ENCODE measurements around the gene SUMO2. TPM values are rescaled to one million over a fixed set of nuclear protein-coding genes. Genes with fewer than 3 reads are reported as not detected.
"Not testable (repeated sequence)": the region's sequence is repeated elsewhere in the genome, so short reads cannot be mapped to it uniquely, and the experiment has no call there.

Gene SUMO2
- polyA plus RNA-seq, 1 donor: 334 TPM

DNA sequence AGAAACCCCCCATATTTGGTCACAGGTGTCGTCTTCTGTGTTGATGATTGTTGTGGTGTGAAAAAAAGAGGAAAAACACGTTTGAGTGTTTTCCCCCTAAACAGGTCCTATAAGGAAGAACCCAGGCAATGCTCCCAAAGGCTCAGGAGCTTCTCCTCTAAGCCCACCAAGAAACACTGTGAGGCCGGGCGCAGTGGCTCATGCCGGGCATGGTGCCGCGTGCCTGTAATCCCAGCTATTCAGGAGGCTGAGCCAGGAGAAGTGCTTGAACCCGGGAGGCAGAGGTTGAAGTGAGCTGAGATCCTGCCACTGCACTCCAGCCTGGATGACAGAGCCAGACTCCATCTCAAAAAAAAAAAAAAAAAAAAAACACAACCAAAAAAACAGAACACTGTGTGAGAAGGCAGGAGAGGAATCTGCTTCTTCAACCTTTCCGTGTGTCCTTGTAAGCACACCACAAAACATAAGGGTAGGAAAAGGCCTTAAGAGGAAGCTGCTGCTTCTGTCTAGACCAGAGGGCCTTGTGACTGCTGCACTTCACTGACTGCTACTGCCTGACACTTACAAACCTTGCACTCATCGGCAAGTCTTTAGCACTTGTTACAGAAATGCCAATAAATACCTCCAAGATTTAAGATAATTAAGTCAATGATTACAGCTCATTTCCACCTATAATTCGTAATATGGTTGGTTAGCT is 37.8 kb downstream of the SUMO2 start:
- no peak for DNase-seq (ENCODE audit: low read depth)

DNA sequence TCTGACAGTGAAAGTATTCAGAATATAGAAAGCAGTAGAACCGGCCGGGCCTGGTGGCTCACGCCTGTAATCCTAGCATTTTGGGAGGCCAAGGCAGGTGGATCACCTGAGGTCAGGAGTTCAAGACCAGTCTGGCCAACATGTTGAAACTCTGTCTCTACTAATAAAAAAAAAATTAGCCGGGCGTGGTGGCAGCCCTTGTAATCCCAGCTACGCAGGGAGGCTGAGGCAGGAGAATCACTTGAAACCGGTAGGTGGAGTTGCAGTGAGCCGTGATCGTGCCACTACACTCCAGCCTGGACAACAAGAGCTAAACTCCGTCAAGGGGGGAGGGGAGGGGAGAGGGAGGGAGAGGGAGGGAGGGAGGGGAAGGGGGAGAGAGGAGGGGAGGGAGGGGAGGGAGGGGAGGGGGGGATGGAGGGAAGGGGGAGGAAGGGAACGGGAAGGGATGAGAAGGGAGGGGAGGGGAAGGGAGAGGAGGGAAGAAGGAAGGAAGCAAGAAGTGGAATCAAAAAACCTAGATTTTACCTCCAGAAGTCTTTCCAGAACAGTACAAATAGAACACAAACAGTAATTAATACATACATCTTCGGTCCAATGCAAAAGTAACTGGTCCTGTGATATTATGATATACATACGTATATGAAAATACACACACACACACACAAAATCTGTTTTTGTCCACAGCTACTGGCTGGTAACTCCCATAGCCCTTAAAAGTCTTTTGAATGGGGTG is 40.4 kb downstream of the SUMO2 start:
- DNase-seq (ENCODE audit: low read depth): no peak

DNA sequence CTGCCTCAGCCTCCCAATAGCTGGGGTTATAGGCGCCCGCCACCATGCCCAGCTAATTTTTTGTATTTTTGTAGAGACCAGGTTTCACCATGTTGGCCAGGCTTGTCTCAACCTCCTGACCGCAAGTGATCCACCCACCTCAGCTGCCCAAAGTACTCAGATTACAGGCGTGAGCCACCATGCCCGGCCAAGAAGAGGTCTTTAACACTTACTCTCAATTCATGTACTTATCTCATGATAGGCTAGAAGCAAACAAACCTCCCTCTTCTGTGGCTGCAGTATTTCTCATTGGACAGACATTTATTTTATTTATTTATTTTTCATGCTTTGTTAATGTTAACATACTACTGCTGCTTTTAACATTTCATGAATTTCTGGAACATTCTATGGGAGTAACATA is 44.2 kb downstream of the SUMO2 start:
- DNase-seq (ENCODE audit: low read depth): no peak

DNA sequence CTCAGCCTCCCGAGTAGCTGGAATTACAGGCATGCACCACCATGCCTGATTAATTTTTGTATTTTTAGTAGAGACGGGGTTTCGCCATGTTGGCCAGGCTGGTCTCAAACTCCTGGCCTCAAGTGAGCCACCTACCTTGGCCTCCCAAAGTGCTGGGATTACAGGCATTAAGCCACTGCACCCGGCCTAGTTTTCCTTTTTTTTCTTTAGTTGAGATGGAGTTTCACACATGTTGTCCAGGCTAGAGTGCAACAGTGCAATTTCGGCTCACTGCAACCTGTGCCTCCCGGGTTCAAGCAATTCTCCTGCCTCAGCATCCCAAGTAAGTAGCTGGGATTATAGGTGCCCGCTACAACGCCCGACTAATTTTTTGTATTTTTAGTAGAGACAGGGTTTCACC is 45.0 kb downstream of the SUMO2 start:
- DNase-seq (ENCODE audit: low read depth): not testable (repeated sequence)

DNA sequence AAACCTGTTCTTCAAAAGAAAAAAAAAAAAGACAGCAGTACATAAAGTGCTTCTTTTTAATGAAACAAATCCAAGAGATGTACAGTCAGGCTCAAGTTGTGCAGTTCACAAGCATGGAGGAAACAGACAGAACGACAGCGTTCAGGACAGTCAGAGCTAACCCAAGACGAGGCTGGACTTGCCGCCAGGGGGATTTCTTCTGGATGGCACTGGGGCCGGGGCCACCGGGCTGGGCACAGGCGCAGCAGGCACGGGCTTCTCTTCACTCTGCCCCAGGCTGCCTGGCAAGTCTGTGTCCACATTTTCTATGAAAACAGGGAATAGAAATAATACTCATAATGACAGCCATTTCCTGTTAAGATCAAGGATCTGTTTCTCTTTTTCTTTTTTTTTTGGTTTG is 46.8 kb downstream of the SUMO2 start:
- no peak for DNase-seq (ENCODE audit: low read depth)

DNA sequence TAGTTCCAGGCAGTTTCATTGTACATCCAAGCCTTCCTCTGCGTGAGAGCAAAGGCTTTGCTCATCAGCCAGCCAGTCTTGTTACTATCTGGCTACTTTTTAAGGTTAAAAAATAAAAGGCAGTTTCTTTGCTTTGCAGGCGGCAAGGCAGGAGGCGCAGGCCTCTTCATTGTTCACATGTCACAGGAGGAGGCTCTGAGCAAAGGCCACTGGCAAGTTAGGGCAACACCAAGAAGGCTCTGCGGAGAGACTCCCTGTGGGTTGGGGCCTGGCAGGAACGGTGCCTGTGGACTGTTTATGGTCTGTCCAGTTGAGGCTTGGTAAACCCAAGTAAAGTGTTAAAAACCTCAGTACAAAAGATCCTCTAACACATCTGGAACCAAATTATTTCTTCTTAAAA is 47.3 kb downstream of the SUMO2 start:
- no peak for DNase-seq (ENCODE audit: low read depth)

DNA sequence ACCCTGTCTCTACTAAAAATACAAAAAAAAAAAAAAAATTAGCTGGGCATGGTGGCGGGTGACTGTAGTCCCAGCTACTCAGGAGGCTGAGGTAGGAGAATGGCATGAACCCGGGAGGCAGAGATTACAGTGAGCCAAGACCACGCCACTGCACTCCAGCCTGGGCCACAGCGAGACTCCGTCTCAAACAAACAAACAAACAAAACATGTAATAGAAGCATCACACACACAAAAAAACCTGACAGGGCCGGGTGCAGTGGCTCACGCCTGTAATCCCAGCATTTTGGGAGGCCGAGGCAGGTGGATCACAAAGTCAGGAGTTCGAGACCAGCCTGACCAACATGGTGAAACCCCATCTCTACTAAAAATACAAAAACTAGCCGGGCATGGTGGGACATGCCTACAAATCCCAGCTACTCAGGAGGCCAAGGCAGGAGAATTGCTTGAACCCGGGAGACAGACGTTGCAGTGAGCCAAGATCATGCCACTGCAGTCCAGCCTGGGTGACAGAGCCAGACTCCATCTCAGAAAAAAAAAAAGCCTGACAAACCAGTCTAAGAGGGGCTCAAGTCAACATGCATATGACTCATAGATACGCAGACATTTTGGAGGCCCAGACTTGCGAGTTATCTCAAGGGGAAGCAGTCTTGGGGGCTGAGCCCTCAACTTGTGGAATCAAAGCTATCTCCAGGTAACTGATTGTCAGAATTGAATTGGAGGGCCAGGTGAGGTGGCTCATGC is 49.0 kb downstream of the SUMO2 start:
- not testable (repeated sequence) for DNase-seq (ENCODE audit: low read depth)

DNA sequence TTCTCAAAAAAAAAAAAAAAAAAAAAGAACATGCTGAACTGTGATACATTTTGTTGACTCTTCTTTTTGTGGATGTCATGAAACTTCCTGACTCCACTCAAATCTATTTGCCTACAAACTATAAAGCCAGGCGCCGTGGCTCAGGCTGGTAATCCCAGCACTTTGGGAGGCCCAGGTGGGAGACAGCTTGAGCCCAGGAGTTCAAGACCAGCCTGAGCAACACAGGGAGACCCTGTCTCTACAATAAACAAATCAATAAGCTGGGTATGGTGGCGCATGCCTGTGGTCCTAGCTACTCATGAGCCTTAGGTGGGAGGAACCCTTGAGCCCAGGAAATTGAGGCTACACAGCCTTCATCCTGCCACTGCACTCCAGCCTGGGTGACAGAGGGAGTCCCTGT is 49.8 kb downstream of the SUMO2 start:
- no peak for DNase-seq (ENCODE audit: low read depth)

DNA sequence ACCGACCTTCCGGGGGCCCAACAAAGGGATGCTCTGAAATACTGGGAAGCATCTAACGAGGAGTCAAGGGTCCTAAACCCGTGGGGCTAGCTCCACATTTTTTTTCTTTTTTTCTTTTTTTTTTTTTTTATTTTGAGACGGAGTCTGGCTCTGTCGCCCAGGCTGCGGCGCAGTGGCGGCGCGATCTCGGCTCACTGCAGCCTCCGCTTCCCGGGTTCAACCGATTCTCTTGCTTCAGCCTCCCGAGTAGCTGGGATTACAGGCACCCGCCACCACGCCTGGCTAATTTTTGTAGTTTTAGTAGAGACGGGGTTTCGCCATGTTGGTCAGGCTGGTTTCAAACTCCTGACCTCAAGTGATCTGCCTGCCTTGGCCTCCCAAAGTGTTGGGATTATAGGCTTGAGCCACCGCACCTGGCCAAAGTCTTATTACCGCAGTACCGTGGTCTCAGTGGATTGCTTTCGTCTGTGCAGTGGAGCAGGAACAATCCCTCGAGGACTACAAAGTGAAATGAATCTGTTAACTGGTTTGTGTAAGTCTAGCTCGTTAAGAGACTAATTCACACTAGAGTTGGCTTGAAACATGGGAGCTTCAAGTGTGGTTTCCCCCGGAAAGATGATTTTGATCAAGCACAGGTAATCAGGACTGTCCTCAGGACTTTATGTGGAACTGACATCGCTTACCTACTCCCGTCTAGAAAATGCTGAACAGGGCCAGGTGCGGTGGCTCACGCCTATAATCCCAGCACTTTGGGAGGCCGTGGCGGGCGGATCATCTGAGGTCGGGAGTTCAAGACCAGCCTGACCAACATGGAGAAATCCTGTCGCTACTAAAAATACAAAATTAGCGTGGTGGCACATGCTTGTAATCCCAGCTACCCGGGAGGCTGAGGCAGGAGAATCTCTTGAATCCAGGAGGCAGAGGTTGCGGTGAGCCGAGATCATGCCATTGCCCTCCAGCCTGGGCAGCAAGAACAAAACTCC is 50.5 kb downstream of the SUMO2 start:
- DNase-seq (ENCODE audit: low read depth): not testable (repeated sequence)

DNA sequence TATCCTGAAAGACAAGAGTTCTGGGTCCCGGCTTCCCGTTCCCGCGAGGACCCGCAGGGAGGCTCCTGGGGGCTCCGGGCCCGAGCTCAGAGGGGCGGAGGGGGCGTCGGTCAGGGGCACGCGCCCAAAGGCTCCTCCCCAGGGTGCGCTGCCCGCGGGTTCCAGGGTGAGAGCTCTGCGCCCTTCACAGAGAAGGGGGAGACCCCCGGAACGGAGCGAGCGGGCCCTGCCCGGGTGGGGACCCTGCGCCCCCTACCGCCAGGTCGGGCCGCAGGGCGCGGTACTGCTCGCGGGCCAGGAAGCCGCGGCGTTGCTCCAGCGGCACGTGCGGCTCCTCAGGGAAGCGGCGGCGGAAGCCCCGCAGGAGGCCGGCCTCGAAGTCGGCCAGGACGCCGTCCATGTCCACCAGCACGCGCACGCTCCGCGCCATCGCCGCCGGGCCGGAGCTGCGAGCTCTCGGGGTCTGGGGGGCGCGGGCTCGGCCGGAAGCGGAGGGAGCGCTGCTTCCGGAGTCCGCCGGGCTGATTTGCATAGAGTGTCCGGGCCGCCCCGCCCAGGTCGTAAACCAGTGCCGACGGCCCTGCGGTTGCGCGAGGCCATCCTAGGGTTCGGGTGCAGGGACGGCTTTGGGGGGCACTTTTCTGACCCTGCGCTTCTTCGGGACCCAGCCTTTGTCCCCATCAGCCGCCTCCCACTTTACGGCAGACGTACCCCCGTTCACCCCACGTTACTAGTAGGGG is 51.3 kb downstream of the SUMO2 start, which contains the start of gene NT5C:
Gene NT5C (minus strand): TSS at position 465 of the 740 bp plus-strand sequence. CDS start 35 bp downstream, at position 430.
- peak; percentile 46 for DNase-seq (ENCODE audit: low read depth)

DNA sequence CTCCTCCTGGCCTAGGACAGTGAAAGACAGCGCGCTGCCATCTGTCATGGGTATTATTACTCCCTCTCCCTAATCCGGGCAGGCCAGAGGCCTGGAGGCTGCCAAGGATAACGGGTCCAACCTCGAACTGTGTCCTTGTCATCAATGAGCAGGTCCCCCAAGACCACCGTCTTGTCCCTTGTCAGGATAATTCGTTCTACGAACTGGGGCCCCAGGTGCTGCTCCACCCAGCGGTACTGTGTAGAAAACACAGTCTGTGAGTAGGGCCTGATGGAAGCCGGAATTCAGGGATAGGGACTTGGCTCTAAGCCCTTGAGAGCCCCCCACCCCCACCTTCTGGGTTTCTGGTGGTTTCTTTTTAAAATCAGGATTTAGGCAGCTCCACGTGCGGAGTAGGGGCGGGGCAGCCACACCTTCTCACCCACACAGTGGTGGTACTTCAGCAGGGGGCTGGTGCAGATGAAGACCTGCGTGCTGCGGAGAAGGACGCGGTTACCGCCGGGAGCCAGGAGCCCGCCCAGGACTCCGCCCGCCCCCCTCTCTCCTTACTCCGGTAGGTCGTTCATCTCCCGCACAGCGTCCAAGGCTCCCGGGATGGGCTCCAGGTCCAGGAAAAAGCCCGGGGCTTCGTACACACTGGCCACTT is 52.0 kb downstream of the SUMO2 start:
- no peak for DNase-seq (ENCODE audit: low read depth)

DNA sequence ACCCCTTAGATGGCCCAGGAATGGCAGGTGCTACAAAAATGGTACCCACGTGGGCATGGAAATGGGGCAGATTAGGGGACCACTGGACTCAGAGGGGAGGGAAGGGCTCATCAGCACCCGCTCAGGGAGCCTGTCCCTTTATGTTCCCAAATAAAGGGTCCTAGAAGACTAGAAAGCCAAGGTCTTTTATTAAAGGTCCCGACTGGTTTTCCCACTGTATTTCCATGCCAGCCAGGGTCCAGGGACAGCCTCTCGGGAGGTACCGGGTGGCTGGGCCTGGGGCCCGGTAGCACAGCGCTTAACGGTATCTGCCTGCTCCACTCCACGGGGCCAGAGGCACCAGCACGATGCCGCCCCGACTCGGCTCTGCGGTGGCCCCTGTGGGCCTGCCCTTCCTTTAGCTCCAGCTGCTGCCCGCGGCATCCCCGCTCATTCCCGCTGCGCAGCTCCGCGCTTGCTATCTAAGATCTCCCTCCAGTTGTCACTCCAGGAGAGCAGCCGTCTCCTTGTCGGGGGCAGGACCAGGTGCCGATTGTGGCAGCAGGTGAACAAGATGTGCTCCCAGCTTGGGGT is 52.6 kb downstream of the SUMO2 start:
- DNase-seq (ENCODE audit: low read depth): no peak

DNA sequence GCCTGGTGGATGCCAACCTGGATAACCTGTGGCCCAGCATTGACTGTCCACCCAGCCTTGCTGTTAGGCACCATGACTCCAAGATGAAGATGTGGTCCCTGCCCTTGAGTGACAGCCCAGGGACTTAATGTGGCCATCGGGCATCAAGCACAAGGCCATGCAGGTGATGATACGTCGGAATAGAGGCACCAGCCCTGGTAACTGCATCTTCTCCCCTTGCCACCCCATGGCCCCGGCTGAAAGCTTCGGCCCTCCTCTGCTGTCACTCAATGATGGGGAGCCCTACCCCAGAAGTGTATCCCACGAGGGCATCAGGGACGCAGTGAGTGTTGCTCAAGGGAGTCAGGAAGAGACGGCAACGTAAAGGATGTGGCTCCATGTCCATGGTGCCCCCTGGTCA is 53.2 kb downstream of the SUMO2 start:
- DNase-seq (ENCODE audit: low read depth): no peak

DNA sequence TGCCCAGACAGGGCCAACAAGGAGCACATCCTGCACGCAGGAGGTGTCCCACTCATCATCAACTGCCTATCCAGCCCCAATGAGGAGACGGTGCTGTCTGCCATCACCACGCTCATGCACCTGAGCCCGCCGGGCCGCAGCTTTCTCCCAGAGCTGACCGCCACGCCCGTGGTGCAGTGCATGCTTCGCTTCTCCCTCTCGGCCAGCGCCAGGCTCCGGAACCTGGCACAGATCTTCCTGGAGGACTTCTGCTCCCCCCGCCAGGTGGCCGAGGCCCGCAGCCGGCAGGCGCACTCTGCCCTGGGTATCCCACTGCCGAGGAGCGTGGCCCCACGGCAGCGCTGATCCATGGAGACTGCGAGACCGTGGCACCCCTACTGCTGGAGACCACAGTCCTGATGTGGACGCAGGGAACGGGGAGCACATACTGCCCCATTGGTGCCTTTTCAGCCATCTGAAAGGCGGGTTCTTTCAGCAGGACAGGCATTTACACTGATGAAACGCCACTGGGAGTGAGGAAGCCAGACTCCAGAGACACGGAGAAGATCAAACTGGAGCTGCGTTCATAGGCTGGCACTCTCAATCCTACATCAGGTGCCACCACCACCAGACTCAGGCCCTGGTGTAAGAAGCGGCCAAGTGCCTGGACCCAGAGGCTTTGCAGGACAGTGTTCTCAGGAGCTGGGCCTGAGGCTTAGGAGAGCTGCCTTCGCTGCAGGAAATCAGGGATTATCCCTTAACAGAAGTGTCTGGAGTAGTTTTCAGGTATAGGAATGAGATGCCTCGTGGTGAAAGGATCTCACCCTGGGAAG is 53.9 kb downstream of the SUMO2 start:
- DNase-seq (ENCODE audit: low read depth): no peak

DNA sequence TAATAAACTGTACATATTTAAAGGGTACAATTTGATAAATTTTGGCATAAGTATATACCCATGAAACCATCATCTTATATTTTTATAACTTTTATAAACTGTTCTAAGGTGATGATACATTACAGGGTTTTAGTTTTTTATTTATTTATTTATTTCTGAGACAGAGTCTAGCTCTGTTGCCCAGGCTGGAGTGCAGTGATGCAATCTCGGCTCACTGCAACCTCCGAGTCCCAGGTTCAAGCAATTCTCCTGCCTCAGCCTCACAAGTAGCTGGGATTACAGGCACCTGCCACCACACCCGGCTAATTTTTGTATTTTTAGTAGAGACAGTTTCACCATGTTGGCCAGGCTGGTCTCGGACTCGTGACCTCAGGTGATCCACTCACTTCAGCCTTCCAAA is 54.8 kb downstream of the SUMO2 start:
- not testable (repeated sequence) for DNase-seq (ENCODE audit: low read depth)

DNA sequence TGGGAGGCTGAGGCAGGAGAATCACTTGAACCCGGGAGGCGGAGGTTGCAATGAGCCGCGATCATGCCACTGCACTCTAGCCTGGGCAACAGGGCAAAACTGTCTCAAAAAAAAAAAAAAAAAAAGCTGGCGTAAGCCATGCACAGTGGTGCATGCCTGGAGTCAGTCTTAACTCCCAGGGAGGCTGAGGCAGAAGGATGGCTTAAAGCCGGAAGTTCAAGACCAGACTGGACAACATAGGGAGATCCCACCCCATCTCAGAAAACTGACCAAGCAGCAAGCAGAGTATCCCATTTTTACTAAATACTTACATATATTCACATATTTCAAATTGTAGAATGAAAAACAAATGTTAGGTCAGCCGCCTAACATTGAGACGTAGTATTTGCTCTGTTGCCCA is 55.8 kb downstream of the SUMO2 start:
- no peak for DNase-seq (ENCODE audit: low read depth)

DNA sequence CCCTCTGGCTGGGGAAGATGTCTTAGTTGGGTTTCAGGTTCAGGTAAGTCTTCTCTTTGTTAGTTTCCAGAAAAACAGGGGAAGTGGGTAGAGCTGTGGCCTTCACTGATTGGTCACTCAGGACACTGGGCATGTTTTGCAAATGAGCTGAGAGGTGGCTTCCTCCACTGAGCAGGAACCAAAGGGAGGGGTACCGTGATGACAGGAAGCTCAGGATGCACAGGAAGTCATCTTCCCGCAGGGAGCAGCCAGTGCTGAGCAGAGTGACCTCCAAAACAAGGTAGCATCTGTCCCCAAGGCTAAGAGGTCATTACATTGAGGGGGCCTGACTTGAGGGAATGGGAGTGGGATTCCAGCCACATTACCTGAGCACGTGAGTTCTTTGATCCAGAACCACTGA is 56.8 kb downstream of the SUMO2 start:
- no peak for DNase-seq (ENCODE audit: low read depth)

DNA sequence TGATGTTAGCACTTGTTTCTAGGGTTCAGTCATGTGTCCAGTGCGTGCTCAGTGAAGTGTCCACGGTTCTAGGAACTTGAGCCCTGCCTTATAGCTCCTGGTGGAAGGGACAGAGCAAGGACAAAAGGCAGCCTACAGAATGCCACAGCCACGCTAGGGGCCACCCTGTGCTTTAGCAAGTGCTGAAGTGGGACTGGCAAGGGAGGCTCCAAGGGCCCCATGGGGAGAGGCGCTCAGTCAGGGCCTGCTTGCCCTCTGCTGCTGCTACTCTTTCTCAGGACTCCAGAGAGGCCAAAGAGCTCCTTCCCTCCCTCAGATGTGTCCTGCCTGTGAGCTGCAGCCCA is 58.0 kb downstream of the SUMO2 start:
- DNase-seq (ENCODE audit: low read depth): no peak
